WTC11 (cell line): ENCODE measurements around the gene FBXO2. TPM values are rescaled to one million over a fixed set of nuclear protein-coding genes. Genes with fewer than 3 reads are reported as not detected.

Experiments used
- ATAC-seq: fragments of 200-7000 bp; cut with Tn5 transposase; 2 replicates; pipeline ENCODE4 v1.10.0; 2021; ENCODE audit warnings: mild to moderate bottlenecking, moderate library complexity
- Bru-seq: library from RNA; stranded (reverse); fragments of 400-500 nt; gene quantifications from one replicate; lab custom pipeline; 2021; lab: Mats Ljungman, UMichigan
- CTCF ChIA-PET: fragments of 300-600 bp; sonication (Branson Sonifier 250); formaldehyde crosslinking; loops from one replicate; lab custom pipeline; 2021; ENCODE audit warnings: antibody characterized with exemption; lab: Charles Lee
- POLR2A ChIA-PET: fragments of 350-600 bp; sonication (Branson Sonifier 250); formaldehyde crosslinking; loops from one replicate; lab custom pipeline; 2021; ENCODE audit warnings: antibody characterized with exemption; lab: Charles Lee
- DNase-seq: peaks from one replicate; pipeline ENCODE4 v3.0.0; 2021; ENCODE audit warnings: low spot score
- H3K27ac Mint-ChIP-seq: 2 replicates; pipeline ENCODE4 v1.8.0; 2021; ENCODE audit warnings: mixed read lengths
- H3K27me3 Mint-ChIP-seq: 2 replicates; pipeline ENCODE4 v1.8.0; 2021; ENCODE audit warnings: low read depth, mild to moderate bottlenecking, moderate library complexity, mixed read lengths
- H3K36me3 Mint-ChIP-seq: 2 replicates; pipeline ENCODE4 v1.8.0; 2021; ENCODE audit warnings: mixed read lengths
- H3K4me1 Mint-ChIP-seq: 2 replicates; pipeline ENCODE4 v1.8.0; 2022; ENCODE audit warnings: mixed read lengths
- H3K4me3 Mint-ChIP-seq: 2 replicates; pipeline ENCODE4 v1.8.0; 2021; ENCODE audit warnings: mild to moderate bottlenecking, moderate library complexity, mixed read lengths
- H3K9me3 Mint-ChIP-seq: 2 replicates; pipeline ENCODE4 v1.8.0; 2021; ENCODE audit warnings: mixed read lengths
- CREB1 ChIP-seq: sonication (generic); formaldehyde crosslinking; IDR thresholded peaks from 2 replicates; pipeline ENCODE4 v1.8.0; 2023; ENCODE audit warnings: mild to moderate bottlenecking, missing genetic modification reagents
- CREM ChIP-seq: sonication (generic); formaldehyde crosslinking; IDR thresholded peaks from 2 replicates; pipeline ENCODE4 v1.8.1; 2022; ENCODE audit warnings: mild to moderate bottlenecking, missing genetic modification reagents, moderate library complexity
- ELF4 ChIP-seq: sonication (generic); formaldehyde crosslinking; IDR thresholded peaks from 2 replicates; pipeline ENCODE4 v1.8.1; 2022; ENCODE audit warnings: low read depth, mild to moderate bottlenecking, moderate library complexity, missing genetic modification reagents
- ESRRA ChIP-seq: sonication (generic); formaldehyde crosslinking; IDR thresholded peaks from 2 replicates; pipeline ENCODE4 v1.8.1; 2022; ENCODE audit warnings: mild to moderate bottlenecking, missing genetic modification reagents, borderline replicate concordance
- GABPB1 ChIP-seq: sonication (generic); formaldehyde crosslinking; IDR thresholded peaks from 2 replicates; pipeline ENCODE4 v1.8.1; 2023; ENCODE audit warnings: mild to moderate bottlenecking, missing genetic modification reagents
- HMGA2 ChIP-seq: fragments of 250-450 bp; sonication (Bioruptor Pico); IDR thresholded peaks from 2 replicates; pipeline ENCODE4 v1.4.0; 2021; ENCODE audit warnings: mild to moderate bottlenecking, moderate library complexity
- NFE2L1 ChIP-seq: sonication (generic); formaldehyde crosslinking; IDR thresholded peaks from 2 replicates; pipeline ENCODE4 v1.8.1; 2023; ENCODE audit warnings: missing genetic modification reagents
- NR1H2 ChIP-seq: sonication (generic); formaldehyde crosslinking; IDR thresholded peaks from 2 replicates; pipeline ENCODE4 v1.9.0; 2021; ENCODE audit warnings: mild to moderate bottlenecking, moderate library complexity, missing genetic modification reagents
- PRRX2 ChIP-seq: fragments of 250-450 bp; sonication (Bioruptor Pico); IDR thresholded peaks from 2 replicates; pipeline ENCODE4 v1.8.0; 2021; ENCODE audit warnings: mild to moderate bottlenecking
- RELA ChIP-seq: sonication (generic); formaldehyde crosslinking; IDR thresholded peaks from 2 replicates; pipeline ENCODE4 v1.8.1; 2022; ENCODE audit warnings: missing genetic modification reagents, mild to moderate bottlenecking, borderline replicate concordance
- RORB ChIP-seq: fragments of 250-450 bp; sonication (Bioruptor Pico); IDR thresholded peaks from 2 replicates; pipeline ENCODE4 v1.9.0; 2021; ENCODE audit warnings: mild to moderate bottlenecking
- SMAD3 ChIP-seq: sonication (generic); formaldehyde crosslinking; IDR thresholded peaks from 2 replicates; pipeline ENCODE4 v1.8.0; 2022; ENCODE audit warnings: missing genetic modification reagents, mild to moderate bottlenecking, borderline replicate concordance
- SP1 ChIP-seq: sonication (generic); formaldehyde crosslinking; conservative IDR thresholded peaks from 2 replicates; pipeline ENCODE4 v1.8.1; 2022; ENCODE audit warnings: missing genetic modification reagents
- TCF7 ChIP-seq: sonication (generic); formaldehyde crosslinking; IDR thresholded peaks from 2 replicates; pipeline ENCODE4 v1.8.0; 2022; ENCODE audit warnings: mild to moderate bottlenecking, low read depth, missing genetic modification reagents, moderate library complexity
- ZNF671 ChIP-seq: fragments of 250-450 bp; sonication (Bioruptor Pico); IDR thresholded peaks from 2 replicates; pipeline ENCODE4 v1.8.0; 2021; ENCODE audit warnings: mild to moderate bottlenecking
- long read RNA-seq, 3 experiments: library from RNA in 1 of 3; library from capped mRNA in 1 of 3; library from polyadenylated mRNA in 1 of 3; unstranded in 2 of 3; stranded (forward) in 1 of 3; transcript quantifications; one replicate each; pipeline ENCODE4 v2.0.0, GENCODE V29; 2021
- total RNA-seq: library from RNA; stranded (reverse); gene quantifications from 3 replicates; pipeline ENCODE4 v1.2.3, GENCODE V29; 2021
- TF ChIP-seq, protein P1 (sequence below): sonication (generic); formaldehyde crosslinking; IDR thresholded peaks from 2 replicates; pipeline ENCODE4 v1.8.0; 2022; ENCODE audit warnings: missing genetic modification reagents
- TF ChIP-seq, protein P2 (sequence below): sonication (generic); formaldehyde crosslinking; IDR thresholded peaks from 2 replicates; pipeline ENCODE4 v1.8.1; 2023; ENCODE audit warnings: mild to moderate bottlenecking, missing genetic modification reagents, moderate library complexity
- TF ChIP-seq, protein P3 (sequence below): sonication (generic); formaldehyde crosslinking; conservative IDR thresholded peaks from 2 replicates; pipeline ENCODE4 v1.8.1; 2022; ENCODE audit warnings: mild to moderate bottlenecking, missing genetic modification reagents
- TF ChIP-seq, protein P4 (sequence below): sonication (generic); formaldehyde crosslinking; IDR thresholded peaks from 2 replicates; pipeline ENCODE4 v1.8.1; 2023; ENCODE audit warnings: mild to moderate bottlenecking, moderate library complexity, missing genetic modification reagents

The FBXO2 gene, protein sequence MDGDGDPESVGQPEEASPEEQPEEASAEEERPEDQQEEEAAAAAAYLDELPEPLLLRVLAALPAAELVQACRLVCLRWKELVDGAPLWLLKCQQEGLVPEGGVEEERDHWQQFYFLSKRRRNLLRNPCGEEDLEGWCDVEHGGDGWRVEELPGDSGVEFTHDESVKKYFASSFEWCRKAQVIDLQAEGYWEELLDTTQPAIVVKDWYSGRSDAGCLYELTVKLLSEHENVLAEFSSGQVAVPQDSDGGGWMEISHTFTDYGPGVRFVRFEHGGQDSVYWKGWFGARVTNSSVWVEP
- total RNA-seq: 58.2 to 68.2 TPM (median 63.7 TPM) in 3 replicates
- percentile 61 among the genes with signal in this experiment for Bru-seq, nascent RNA
- long read RNA-seq, experiment 1, transcript FBXO2-201 (6 exons, 1,560 nt): major isoform, 109 of 142 reads
- long read RNA-seq, experiment 1, partial matches to known transcripts: 26 of 142 reads
- long read RNA-seq, experiment 1, other reads (novel, unspliced or antisense): 7 of 142 reads
- long read RNA-seq, experiment 2, transcript FBXO2-201 (6 exons, 1,560 nt): major isoform, 63 of 96 reads
- long read RNA-seq, experiment 2, partial matches to known transcripts: 26 of 96 reads
- long read RNA-seq, experiment 2, other reads (novel, unspliced or antisense): 7 of 96 reads
- long read RNA-seq, experiment 3, partial matches to known transcripts: 25 of 26 reads
- long read RNA-seq, experiment 3, other reads (novel, unspliced or antisense): 1 of 26 reads

DNA sequence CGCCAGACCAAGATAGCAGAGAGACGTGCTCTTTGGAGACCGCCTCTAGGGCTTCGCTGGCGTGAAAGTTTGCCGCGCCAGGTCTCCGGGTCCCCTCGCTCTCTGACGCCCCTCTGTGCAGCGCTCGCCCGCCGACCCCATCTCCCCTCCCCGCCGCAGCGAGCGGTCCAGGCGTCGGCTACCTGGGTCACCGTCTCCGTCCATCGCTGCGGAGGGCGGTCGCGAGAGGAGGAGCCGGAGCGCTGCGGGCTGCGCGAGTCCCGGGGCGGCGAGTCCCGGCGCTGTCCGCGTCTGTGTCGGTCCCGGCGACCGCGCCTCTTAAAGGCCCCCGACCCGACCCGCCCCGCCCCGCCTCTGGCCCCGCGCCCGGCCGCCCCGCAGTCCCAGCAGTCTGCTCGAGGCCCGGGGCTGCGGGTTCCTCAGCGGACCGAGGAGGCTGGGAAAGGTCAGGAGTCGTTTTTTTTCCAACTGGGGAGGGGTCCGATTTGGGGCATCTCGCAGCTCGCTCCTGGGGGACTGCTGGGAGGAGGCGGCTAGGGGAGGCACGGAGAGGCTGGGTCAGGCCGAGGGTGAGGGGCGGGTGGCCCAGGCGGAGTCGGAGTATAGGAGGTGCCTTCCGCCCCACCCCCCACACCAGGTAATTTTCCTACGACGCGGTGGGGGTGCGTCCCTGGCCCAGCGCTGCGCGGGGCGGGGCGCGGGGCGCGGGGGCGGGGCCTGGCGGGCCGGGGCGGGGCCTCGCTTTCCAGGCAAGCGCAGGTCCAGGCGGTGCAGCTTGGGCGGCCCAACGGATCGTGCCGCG lies at the start of gene FBXO2, which contains the start of gene FBXO44:
Gene FBXO2, minus strand, starts transcription at position 293 of the 802 bp plus-strand sequence. Its CDS starts 89 bp downstream, at position 204.
Gene FBXO44, plus strand, starts transcription at position 741 of the 802 bp plus-strand sequence. CDS start 959 bp downstream, outside the sequence.
- CTCF ChIA-PET: interaction anchor here (0.6 to 4.2 kb wide), 19 partner anchors 10 to 713 kb away, joined by 3 to 41 read pairs (median 6); partner anchors contain the start of genes AGTRAP, DISP3 and FBXO6
- Mint-ChIP-seq H3K36me3 (peaks cover 29% of the 10 kb centered on the region), H3K27ac (no peak within 1 kb of the TSS), H3K4me3 (peak within 1 kb of the TSS; percentile 74), H3K9me3 (no peaks in the 10 kb centered on the region)
- ATAC-seq (peak; percentile 69), DNase-seq (peak; percentile 88)
- TF ChIP-seq RORB: no peak
- peak; percentile 16; the same call in 1 of the 2 replicates for TF ChIP-seq ESRRA (CRISPR knock-in tag)
- TF ChIP-seq CREB1 (CRISPR knock-in tag): no peak
- TF ChIP-seq, protein P1, sequence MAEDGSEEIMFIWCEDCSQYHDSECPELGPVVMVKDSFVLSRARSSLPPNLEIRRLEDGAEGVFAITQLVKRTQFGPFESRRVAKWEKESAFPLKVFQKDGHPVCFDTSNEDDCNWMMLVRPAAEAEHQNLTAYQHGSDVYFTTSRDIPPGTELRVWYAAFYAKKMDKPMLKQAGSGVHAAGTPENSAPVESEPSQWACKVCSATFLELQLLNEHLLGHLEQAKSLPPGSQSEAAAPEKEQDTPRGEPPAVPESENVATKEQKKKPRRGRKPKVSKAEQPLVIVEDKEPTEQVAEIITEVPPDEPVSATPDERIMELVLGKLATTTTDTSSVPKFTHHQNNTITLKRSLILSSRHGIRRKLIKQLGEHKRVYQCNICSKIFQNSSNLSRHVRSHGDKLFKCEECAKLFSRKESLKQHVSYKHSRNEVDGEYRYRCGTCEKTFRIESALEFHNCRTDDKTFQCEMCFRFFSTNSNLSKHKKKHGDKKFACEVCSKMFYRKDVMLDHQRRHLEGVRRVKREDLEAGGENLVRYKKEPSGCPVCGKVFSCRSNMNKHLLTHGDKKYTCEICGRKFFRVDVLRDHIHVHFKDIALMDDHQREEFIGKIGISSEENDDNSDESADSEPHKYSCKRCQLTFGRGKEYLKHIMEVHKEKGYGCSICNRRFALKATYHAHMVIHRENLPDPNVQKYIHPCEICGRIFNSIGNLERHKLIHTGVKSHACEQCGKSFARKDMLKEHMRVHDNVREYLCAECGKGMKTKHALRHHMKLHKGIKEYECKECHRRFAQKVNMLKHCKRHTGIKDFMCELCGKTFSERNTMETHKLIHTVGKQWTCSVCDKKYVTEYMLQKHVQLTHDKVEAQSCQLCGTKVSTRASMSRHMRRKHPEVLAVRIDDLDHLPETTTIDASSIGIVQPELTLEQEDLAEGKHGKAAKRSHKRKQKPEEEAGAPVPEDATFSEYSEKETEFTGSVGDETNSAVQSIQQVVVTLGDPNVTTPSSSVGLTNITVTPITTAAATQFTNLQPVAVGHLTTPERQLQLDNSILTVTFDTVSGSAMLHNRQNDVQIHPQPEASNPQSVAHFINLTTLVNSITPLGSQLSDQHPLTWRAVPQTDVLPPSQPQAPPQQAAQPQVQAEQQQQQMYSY (CRISPR knock-in tag): no peak
- TF ChIP-seq, protein P2, sequence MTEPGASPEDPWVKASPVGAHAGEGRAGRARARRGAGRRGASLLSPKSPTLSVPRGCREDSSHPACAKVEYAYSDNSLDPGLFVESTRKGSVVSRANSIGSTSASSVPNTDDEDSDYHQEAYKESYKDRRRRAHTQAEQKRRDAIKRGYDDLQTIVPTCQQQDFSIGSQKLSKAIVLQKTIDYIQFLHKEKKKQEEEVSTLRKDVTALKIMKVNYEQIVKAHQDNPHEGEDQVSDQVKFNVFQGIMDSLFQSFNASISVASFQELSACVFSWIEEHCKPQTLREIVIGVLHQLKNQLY: no peak
- TF ChIP-seq SMAD3 (CRISPR knock-in tag): no peak
- no peak for TF ChIP-seq ZNF671 (CRISPR knock-in tag)
- TF ChIP-seq TCF7: no peak
- TF ChIP-seq NFE2L1: no peak
- TF ChIP-seq ELF4 (CRISPR knock-in tag): 0 out of 2 replicates have a peak, but pooled peaks have one; percentile 9
- TF ChIP-seq SP1 (CRISPR knock-in tag): peak; percentile 66
- TF ChIP-seq, protein P3, sequence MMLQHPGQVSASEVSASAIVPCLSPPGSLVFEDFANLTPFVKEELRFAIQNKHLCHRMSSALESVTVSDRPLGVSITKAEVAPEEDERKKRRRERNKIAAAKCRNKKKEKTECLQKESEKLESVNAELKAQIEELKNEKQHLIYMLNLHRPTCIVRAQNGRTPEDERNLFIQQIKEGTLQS: no peak
- TF ChIP-seq, protein P4, sequence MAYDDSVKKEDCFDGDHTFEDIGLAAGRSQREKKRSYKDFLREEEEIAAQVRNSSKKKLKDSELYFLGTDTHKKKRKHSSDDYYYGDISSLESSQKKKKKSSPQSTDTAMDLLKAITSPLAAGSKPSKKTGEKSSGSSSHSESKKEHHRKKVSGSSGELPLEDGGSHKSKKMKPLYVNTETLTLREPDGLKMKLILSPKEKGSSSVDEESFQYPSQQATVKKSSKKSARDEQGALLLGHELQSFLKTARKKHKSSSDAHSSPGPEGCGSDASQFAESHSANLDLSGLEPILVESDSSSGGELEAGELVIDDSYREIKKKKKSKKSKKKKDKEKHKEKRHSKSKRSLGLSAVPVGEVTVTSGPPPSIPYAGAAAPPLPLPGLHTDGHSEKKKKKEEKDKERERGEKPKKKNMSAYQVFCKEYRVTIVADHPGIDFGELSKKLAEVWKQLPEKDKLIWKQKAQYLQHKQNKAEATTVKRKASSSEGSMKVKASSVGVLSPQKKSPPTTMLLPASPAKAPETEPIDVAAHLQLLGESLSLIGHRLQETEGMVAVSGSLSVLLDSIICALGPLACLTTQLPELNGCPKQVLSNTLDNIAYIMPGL (CRISPR knock-in tag): peak; percentile 75; the same call in 1 of the 2 replicates
- no peak for TF ChIP-seq PRRX2
- TF ChIP-seq HMGA2: no peak
- no peak for TF ChIP-seq GABPB1
- TF ChIP-seq NR1H2 (CRISPR knock-in tag): no peak
- no peak for TF ChIP-seq RELA
- TF ChIP-seq CREM: 0 out of 2 replicates have a peak, but pooled peaks have one; percentile 46
- TF ChIP-seq, all 79 proteins: peak for 5
- Mint-ChIP-seq H3K4me1 (peaks cover 33% of the 10 kb centered on the region), H3K27me3 (peaks cover 22% of the 10 kb centered on the region)
- POLR2A ChIA-PET: interaction anchor here (0.6 to 2.3 kb wide), 4 partner anchors 10 to 96 kb away, joined by 3 to 14 read pairs (median 3); partner anchors contain the start of genes AGTRAP and FBXO6
